GM19035 (cell line): Measurements from ENCODE around the gene CASZ1.

Experiments
- ATAC-seq: cut with Tn5 transposase; IDR thresholded peaks from one replicate; pipeline ENCODE4 v1.9.1; 2021; ENCODE audit not compliant: unreplicated experiment

Gene CASZ1

DNA sequence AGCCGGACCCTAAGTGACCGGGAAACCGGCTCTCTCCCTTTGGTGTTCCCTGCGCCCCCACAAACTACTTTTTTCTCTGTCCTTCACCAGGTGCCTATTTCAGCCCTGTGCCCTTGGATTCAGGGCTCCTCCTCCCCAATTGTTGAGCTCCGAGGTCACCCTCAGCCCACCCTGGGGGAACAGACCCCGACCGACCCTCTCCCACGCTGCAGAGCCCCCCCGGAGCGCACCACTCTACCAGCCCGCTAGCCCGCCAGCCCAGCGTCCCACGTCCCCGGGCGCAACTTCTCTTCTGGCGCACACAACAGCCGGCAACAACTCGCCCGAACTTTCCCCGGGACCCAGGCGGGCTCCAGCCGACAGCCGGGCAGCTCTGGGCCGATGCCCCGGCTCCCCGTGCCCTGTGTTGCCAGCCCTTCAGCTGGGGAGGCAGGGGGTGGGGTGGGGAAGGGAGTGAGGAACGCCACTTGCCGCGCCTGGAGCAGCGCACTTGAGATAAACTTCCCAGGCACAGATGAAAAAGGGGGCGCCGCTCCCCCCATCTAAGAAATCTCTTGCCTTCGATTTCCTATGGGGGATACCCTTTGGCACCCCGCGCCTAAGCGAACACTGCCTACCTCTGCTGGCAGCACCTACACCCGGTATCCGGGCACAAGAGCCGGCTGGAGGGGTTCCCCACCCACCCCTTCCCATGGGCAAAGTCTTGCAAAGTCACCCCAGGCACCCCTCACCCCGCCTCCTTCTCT is 997 bp downstream of the CASZ1 start:
- no peak for ATAC-seq

DNA sequence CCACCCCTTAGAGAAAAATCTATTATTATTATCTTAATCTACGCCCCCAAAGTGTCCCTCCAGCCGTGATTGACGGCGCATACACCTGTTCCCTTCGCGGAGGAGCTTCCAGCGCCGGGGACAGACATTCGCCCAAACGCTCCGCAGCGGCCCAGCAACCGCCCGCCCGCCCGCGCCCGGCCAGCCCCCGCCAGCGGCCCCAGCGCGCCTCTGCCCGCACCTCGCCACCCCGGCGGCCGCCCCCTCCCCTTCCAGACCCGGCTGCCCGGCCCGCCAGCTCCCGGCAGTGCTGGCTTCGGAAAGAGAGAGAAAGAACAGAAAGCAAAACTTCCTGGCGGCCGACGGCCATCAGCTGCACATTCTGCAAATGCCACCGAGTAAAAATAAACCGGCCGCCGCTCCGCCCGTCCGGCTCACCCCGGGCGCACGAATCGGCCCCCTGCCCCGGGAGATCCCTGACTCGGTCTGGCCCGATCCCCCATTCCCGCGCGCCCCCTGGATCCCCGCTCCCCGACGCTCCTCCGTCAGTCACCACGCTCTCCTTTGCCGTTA is 1.6 kb downstream of the CASZ1 start:
- ATAC-seq: no peak

DNA sequence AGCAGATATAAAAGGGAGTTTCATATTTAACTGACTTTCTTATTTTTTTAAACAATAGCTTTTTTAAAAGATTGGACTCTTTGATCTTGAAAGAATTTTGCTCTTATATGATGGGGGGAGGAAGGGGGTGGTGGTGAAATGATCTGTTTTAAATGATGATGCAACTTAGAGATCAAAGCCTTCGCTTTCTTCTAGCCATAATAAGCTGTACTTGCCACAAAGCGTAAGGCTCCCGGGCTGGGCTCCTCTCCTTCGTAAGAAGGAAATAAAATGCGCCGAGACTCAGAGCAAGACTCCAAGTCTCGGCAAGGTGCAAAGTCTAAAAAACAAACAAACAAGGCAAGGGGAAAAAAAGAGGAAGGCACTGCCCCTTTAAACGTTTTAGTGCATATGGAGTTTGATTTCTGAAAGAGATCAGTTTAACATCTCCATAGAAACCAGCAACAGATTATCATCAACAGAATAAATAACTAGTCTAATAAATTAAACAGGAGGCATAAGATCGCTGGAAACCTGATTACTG is 3.3 kb downstream of the CASZ1 start:
- ATAC-seq: no peak

DNA sequence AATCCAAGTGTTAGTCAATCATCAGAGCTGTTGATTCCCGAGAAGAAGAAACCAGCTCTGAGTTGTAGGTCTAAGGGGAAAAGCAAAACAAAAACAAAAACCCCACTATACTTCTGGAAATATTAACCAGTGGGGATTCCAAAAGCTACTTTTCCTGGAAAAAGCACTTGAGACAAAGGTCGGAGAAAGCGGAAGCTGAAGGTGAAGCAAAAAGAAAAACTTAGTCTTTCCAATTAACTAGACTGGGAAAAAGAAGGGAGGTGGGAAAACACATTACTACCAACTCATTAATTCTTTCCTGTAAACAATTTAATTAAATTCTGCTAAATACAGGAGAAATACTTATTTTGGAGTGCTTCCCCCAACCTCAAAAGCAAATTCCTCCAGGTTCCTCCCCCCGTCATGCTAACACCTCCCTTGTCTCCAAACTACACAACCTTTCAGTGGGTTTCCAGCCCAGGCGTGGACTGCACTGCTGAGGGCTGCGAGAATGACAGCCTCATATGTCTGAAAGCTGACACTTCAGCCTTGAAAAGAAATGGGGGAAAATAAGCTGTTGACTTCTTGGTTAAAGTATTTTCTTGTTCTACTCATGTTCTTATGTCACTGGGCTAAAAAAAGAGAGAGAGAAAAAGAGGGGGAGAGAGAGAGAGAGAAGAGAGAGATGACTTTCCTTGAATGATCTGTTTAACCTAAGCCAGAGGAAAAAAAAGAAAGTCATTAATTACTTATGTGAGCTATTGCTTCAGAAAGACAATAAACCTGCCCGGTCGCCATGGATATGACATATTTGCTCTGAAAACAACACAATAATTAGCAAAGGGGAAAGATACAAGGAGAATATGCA is 5.1 kb downstream of the CASZ1 start:
- no peak for ATAC-seq

DNA sequence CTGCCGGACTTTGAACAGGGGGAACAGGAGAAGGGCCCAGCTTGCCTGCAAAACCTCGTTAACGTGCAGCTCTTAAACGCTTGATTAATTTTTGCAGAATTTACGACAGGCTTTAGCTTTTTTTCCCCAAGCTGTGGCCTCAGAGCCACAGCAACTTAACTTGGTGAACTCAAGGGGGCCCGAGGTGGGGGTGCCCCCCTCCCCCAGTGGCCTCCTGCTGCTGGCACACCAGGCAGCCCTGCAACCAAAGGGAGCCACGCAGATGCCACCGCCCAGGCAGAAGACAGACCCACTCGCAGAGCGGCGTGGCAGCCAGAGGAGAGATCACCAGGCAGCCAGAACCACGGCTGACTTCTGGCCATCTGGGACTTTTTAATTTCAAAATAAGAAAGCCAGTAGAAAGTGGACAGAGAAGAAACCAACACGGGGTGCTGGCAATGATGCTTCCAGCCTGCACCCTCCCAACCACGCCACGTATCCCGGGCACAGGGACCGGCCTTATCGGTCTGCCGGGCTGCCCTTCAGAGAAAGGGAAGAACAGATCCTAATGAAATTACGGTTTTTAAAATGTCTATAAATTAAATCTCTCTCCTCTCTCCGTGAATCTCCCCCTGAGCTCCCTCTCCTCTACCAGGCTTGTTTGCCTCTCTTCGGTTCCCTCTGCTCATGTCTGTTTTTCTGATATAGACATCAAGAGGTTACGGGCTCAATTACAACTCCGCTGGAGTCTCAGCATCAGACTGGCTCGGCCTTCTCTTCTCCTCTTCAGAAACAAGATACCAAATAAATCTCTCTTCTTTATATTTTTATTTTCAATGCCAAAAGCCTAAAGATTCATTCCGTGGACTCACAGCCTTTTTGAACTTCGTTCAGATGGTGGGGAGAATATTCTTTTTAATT is 6.4 kb downstream of the CASZ1 start:
- ATAC-seq: no peak

DNA sequence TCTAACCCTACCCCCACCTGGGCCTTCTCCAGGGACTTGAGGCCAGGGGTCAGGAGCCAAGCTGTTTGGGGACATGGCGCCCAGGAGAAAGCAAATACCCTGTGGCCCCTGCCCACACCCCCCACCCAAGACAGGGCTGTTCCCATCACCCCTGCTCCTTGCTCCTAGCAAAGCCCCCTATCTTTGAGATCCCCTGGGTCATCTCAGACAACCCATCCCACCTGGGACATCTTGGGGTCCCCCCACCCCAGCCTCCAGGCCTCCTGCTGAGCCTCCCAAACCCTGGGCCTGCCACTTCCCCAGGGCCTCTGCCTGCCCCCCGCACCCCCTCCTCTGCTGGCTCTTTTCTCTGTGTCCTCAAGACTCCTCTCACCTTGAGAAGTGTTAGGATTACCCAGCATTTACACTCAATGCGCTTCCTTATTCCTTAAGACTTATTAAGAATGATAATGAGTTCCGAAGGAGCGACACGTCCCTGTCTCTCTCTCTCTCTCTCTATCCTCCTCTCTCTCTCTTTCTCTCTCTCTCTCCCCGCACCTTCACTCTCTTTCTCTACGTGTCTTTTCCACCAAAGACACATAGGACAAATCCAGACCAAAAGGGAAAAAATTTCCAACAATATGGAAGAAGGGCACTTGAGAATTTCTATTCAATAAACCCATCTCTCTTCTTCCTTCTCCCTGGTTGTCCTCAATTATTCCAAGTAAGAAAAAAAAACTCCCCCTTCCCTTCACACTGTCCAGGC is 7.2 kb downstream of the CASZ1 start:
- ATAC-seq: no peak

DNA sequence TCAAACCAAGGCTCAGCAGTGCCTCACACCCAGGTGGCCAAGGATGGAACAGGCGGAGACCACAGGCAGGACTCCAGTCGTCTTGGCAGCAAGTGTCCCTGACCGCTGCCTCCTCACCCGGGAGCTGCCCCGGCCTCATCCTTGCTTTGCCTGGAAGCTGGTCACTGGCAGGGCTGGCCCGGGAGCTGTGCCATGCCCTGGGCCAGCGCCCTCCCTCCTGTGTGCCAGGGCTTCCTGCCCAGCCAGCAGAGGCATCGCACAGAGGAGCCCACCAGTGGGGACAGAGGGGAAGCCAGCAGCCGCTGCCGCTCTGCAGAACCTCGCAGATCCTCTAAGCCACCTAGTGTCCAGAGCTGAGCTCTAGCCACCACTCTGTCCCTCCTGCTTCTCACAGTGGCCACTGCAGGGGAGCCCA is 7.8 kb downstream of the CASZ1 start:
- no peak for ATAC-seq

DNA sequence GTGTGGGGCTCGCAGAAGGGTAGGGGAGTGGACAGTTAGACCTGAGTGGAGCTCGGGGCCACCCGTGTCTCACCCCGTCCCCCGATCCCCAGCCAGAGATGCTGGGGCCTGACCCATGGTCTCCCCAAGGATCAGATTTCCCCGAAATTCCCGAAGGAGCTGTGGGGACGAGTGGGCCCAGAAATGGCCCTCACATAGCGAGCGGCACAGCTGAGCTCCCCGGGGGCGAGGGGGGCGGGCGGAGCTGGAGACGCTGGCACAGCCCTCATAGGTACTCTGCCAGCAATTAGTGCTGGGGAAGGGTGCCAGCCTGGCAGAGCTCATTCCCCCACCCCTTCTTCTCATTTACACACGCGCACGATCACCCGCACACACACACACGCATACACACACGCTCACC is 9.2 kb downstream of the CASZ1 start:
- ATAC-seq: no peak

DNA sequence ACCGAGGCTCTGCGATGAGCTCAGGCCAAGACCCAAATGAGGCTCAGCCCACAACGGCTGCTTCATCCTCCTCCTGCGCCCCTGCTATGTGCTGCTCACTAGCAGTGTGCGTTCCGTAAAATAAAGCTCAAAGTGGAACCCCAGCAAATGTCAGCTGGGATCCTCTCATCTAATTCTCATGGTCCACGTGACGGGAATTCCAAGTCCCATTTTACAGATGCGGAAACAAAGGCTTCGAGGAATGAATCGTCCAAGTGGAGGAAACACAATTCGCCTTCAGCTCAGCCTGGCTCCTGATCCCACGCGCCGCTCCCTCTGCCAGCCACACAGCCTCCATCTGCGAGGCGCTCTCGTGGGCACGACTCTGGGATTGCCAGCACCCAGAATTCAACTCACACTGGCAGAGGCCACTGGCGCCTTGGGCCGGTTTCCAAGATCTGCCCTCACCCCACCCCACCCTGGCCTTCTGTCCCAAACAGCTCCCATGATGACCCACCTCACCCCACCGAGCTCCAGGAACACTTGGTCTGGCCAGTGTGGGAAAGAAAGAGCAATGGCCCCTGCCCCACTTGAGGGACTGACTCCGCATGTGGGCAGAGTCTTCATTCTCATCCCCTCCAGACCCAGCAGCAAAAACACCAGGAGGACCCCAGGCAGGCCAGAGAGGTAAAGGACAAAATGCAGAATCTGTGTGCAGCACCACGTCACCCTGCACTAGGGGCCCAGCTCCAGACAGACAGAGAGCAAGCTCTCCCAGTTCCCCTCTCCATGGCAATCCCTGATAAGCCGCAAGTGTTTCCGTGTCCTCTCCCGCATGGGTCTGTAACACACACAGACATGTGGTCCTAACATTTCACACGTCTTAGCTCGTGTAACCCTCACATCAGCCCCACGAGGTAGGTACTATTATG is 10.5 kb downstream of the CASZ1 start:
- ATAC-seq: no peak

DNA sequence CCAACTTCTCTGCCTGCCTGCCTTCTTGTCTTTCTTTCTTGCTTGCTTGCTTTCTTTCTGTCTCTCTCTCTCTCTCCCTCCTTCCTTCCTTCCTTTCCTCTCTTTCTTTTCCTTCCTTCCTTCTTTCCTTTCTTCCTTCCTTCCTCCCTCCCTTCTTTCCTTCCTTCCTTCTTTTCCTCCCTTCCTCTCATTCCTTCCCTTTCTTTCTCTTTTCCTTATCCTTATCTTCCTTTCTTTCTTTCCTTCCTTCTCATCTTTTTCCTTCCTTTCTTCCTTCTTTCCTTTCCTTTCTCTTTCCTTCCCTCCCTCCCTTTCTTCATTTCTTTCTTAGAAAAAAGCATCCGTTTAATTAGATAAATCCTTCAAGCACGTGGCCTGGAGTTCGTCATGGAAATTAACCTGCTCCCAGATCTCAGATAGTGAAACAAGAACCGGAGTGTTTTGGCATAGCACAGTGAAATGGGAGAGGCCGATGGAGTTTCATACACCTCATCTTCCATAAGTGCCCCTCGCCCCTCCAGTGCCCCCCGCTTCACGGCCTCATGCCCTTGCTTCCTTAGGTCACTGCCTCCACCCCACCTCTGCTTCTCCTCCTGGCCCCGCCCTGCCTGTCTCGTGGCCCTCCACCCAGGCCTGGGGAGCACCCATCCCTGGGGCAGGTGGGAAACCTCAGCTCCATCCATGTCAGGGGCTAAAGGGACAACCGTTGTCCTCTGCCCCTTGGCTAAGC is 11.3 kb downstream of the CASZ1 start:
- ATAC-seq: no peak

DNA sequence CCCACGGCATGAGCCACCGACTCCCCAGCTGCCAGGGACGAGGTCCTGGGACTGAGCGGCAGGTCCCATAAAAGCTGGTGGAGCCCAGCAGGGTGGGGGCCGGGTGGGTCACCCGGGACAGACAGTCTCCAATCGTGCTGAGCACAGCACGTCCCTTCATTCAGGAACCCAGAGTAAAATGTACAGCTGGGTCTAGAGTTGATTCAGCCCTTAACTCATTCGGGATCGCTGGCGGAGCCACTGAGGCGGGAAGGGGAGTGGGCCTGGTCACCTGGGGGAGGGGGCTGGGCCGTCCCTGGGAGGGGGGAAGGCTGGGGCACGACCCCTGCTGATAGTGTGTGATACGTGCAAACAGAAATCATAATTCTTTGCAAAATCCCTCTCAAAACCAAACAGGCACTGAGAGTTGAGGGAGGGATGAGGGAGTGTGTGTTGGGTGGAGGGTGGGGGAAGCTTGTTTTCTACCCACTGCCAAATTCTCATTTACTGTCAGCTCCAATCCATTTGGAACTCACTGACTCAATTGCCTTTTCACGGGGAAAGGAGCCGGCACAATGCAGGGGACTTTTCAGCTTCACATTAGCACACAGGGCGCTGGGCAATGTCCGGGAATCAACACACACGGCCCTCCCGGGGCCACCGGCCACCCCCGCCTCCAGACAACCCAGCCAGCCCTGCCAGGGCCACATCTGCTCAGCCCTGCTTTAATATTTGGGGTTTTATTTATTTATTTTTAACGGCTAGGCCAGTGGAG is 13.8 kb downstream of the CASZ1 start:
- no peak for ATAC-seq

DNA sequence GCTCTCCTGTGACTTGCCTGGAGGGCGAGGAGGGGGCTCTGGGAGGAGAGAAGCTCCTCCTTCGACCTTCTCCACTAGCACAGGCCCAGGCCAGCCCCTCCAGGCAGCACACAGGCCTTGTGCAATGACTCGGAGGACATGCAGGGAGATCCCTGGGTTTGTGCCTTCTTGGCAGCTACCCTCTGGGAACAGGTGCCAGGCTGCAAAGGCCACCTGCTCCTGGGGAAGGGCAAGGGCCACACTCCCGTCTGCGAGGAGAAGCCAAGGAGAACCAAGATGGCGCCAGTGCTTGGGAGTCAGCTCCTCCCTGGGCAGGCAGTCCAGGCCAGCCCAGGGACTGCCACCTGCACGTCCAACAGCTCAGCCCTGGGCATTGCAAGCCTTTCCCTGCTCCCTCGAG is 15.3 kb downstream of the CASZ1 start:
- ATAC-seq: no peak

DNA sequence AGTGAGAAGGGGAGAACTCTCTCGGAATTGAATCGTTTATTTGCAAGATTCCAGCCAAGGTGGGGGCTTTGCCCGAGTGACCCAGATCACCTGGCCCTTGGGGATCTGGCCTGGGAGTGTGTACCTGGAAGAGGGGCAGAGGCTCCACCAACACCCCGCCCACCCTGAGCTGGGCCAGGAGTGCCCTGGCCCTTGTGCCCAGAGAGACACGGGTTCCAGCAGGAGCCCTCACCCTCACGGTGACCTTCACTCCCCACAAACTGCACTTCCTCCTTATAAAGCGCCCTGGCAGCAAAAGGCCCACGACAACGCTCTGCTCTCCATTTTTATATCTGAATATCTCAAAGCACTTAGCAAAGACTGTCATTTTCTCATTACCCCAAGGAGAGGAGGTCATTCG is 16.6 kb downstream of the CASZ1 start:
- no peak for ATAC-seq

DNA sequence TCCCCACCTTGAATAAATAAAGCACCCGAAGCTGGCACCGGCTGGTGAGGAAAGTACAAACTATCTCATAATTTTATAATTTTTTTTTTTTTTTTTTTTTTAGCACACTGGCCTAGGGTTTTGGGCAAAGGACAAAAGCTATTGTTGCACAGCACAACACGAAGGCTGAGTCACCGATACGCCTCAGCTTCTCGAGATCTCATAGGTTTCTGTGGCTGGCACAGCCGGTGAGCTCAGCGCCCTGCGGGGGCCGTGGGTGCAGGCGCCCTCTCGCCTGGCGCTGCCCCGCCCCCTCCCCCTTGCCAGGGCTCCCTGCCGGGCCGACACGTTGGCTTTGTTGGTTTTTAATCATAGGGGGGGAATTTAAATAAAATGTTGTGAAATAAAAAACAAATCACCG is 17.2 kb downstream of the CASZ1 start:
- no peak for ATAC-seq

DNA sequence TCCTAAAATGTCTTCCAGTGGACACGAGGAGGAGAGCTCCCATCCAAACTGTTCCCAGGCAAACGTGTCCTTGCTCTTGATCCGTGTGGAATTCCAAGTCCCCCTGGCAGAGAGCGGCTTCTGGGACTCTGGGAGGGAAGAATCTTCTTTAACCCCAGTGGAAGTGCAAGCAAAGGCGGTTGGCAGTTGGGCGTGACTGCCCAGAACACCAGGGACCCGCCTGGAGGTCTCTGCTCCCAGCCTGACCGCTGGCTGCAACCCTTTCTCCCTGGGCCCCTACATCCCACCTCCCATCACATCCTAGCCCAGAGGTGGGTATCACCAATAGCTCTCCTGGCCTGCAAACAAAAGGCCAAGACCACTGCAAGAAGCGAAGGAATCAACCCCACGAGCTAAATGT is 17.8 kb downstream of the CASZ1 start:
- no peak for ATAC-seq

DNA sequence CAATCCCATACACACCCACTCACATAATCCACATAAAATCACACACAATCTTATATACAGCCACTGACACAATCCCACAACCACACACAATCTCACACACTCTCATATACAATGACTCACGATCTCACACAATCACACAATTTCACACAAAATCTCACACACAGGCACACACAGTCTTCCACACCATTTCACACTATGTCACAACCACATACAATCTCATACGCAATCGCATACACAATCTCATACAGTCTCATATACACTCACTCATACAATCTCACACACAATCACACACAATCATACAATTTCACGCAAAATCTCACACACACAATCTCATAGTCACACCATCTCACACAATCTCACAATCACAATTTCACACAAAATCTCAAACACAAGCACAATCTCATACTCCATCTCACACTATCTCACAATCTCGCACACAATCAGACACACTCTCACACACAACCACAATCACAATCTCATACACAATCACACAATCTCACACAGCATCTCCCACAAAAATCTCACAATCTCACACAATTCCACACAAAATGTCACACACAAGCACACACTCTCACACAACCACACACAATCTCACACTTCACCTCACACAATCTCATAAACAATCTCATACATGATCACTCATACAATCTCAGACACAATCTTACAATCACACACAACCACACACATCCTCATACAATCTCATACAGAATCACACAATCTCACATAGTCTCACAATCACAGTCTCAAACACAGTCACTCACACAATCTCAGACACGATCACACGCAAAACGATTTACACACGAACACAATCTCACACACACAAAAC is 18.5 kb downstream of the CASZ1 start:
- no peak for ATAC-seq
